H9 (cell line): ENCODE measurements around the gene CABLES2. TPM values are rescaled to one million over a fixed set of nuclear protein-coding genes. Genes with fewer than 3 reads are reported as not detected.
A peak's percentile ranks its signal among the peaks of the same experiment; 100 is the strongest.

Experiments
- DNase-seq: peaks from one replicate; pipeline ENCODE4 v3.0.0-alpha.2; 2017
- H2AFZ ChIP-seq: one replicate; pipeline ENCODE4 v1.6.1; 2013; ENCODE audit warnings: mild to moderate bottlenecking, low read length, control low read depth, moderate library complexity
- H2AK5ac ChIP-seq: 2 replicates; pipeline ENCODE4 v1.6.1; 2013; ENCODE audit warnings: low read length, control low read depth, mixed read lengths; ENCODE audit not compliant: insufficient read length
- H2BK120ac ChIP-seq: one replicate; pipeline ENCODE4 v1.6.1; 2013; ENCODE audit warnings: low read depth, mild to moderate bottlenecking, low read length, control low read depth, inconsistent platforms; ENCODE audit not compliant: poor library complexity, severe bottlenecking
- H2BK12ac ChIP-seq: 2 replicates; pipeline ENCODE4 v1.6.1; 2013; ENCODE audit warnings: low read length, control low read depth, mixed read lengths, low read depth; ENCODE audit not compliant: insufficient read length
- H2BK15ac ChIP-seq: 2 replicates; pipeline ENCODE4 v1.6.1; 2013; ENCODE audit warnings: low read depth, low read length, control low read depth
- H2BK20ac ChIP-seq: one replicate; pipeline ENCODE4 v1.6.1; 2013; ENCODE audit warnings: low read depth, mild to moderate bottlenecking, low read length, control low read depth, inconsistent platforms; ENCODE audit not compliant: poor library complexity, severe bottlenecking
- H2BK5ac ChIP-seq: 2 replicates; pipeline ENCODE4 v1.6.1; 2013; ENCODE audit warnings: low read length, control low read depth, mixed read lengths; ENCODE audit not compliant: insufficient read length
- H3K14ac ChIP-seq: 2 replicates; pipeline ENCODE4 v1.6.1; 2013; ENCODE audit warnings: low read length, control low read depth; ENCODE audit not compliant: insufficient read depth
- H3K18ac ChIP-seq: 2 replicates; pipeline ENCODE4 v1.6.1; 2013; ENCODE audit warnings: low read depth, mild to moderate bottlenecking, mixed read lengths, low read length, control low read depth; ENCODE audit not compliant: insufficient read length
- H3K23ac ChIP-seq: 2 replicates; pipeline ENCODE4 v1.6.1; 2013; ENCODE audit warnings: low read length, control low read depth, mixed read lengths, low read depth; ENCODE audit not compliant: insufficient read length
- H3K23me2 ChIP-seq: 2 replicates; pipeline ENCODE4 v1.6.1; 2013; ENCODE audit warnings: low read depth, mild to moderate bottlenecking, mixed read lengths, low read length, control low read depth; ENCODE audit not compliant: insufficient read length, poor library complexity, severe bottlenecking
- H3K27ac ChIP-seq: 2 replicates; pipeline ENCODE4 v1.5.1; 2013; ENCODE audit warnings: low read length, control low read depth, mixed read lengths, low read depth; ENCODE audit not compliant: insufficient read length
- H3K27me3 ChIP-seq: 2 replicates; pipeline ENCODE4 v1.6.1; 2013; ENCODE audit warnings: low read length, control low read depth, inconsistent platforms; ENCODE audit not compliant: insufficient read depth
- H3K4ac ChIP-seq: 2 replicates; pipeline ENCODE4 v1.6.1; 2013; ENCODE audit warnings: low read depth, mild to moderate bottlenecking, control low read depth, inconsistent platforms, low read length, moderate library complexity
- H3K4me1 ChIP-seq: 2 replicates; pipeline ENCODE4 v1.6.1; 2013; ENCODE audit warnings: low read length, control low read depth, inconsistent platforms; ENCODE audit not compliant: insufficient read depth
- H3K4me2 ChIP-seq: 2 replicates; pipeline ENCODE4 v1.6.1; 2013; ENCODE audit warnings: low read length, control low read depth, mixed read lengths; ENCODE audit not compliant: insufficient read length, insufficient read depth
- H3K56ac ChIP-seq: 2 replicates; pipeline ENCODE4 v1.6.1; 2013; ENCODE audit warnings: low read depth, mild to moderate bottlenecking, mixed read lengths, low read length, control low read depth; ENCODE audit not compliant: insufficient read length
- H3K79me1 ChIP-seq: 2 replicates; pipeline ENCODE4 v1.6.1; 2013; ENCODE audit warnings: low read depth, mild to moderate bottlenecking, moderate library complexity, low read length, control low read depth, inconsistent platforms; ENCODE audit not compliant: insufficient read depth, poor library complexity, severe bottlenecking
- H3K79me2 ChIP-seq: 2 replicates; pipeline ENCODE4 v1.6.1; 2013; ENCODE audit warnings: low read length, control low read depth, inconsistent platforms; ENCODE audit not compliant: insufficient read depth
- H3K9ac ChIP-seq: 2 replicates; pipeline ENCODE4 v1.6.1; 2013; ENCODE audit warnings: low read length, control low read depth, mixed read lengths; ENCODE audit not compliant: insufficient read length; ENCODE audit errors: extremely low read depth
- H3K9me3 ChIP-seq: one replicate; pipeline ENCODE4 v1.6.1; 2013; ENCODE audit warnings: low read depth, low read length, inconsistent platforms; ENCODE audit not compliant: control insufficient read depth
- H3T11ph ChIP-seq: one replicate; pipeline ENCODE4 v1.6.1; 2013; ENCODE audit warnings: mild to moderate bottlenecking, low read length, control low read depth, inconsistent platforms
- H4K20me1 ChIP-seq: one replicate; pipeline ENCODE4 v1.6.1; 2013; ENCODE audit not compliant: control insufficient read depth, insufficient read length, insufficient read depth
- H4K5ac ChIP-seq: 2 replicates; pipeline ENCODE4 v1.6.1; 2013; ENCODE audit warnings: low read depth, mild to moderate bottlenecking, mixed read lengths, low read length, control low read depth; ENCODE audit not compliant: insufficient read length
- H4K8ac ChIP-seq: replicated peaks from 2 replicates; pipeline ENCODE4 v1.6.1; 2013; ENCODE audit warnings: low read length, control low read depth, mixed read lengths, low read depth; ENCODE audit not compliant: insufficient read length
- H4K91ac ChIP-seq: 2 replicates; pipeline ENCODE4 v1.6.1; 2013; ENCODE audit warnings: low read depth, mild to moderate bottlenecking, moderate library complexity, mixed read lengths, low read length, control low read depth; ENCODE audit not compliant: insufficient read length
- H3K27ac Mint-ChIP-seq, 3 experiments: 2 replicates in 2 of 3; 3 replicates in 1 of 3; pipeline ENCODE4 v1.8.0; 2020 to 2021; ENCODE audit warnings: mixed read lengths in 3 of 3, mild to moderate bottlenecking in 1 of 3, moderate library complexity in 1 of 3
- H3K27me3 Mint-ChIP-seq: 2 replicates; pipeline ENCODE4 v1.8.0; 2021; ENCODE audit warnings: low read depth, mild to moderate bottlenecking, moderate library complexity, mixed read lengths
- H3K36me3 Mint-ChIP-seq, 3 experiments: 2 replicates in 2 of 3; 3 replicates in 1 of 3; pipeline ENCODE4 v1.8.0; 2020 to 2021; ENCODE audit warnings: low read depth in 3 of 3, mixed read lengths in 3 of 3; ENCODE audit not compliant: insufficient read depth in 1 of 3
- H3K4me1 Mint-ChIP-seq, 2 experiments: 2 replicates each; pipeline ENCODE4 v1.8.0; 2020; ENCODE audit warnings: mixed read lengths in 2 of 2
- H3K4me3 Mint-ChIP-seq, 2 experiments: 2 replicates in 1 of 2; 3 replicates in 1 of 2; pipeline ENCODE4 v1.8.0; 2020 to 2021; ENCODE audit warnings: mild to moderate bottlenecking in 2 of 2, mixed read lengths in 2 of 2, moderate library complexity in 1 of 2
- H3K9me3 Mint-ChIP-seq, 2 experiments: 2 replicates in 1 of 2; 3 replicates in 1 of 2; pipeline ENCODE4 v1.8.0; 2020; ENCODE audit warnings: mild to moderate bottlenecking in 2 of 2, mixed read lengths in 2 of 2, moderate library complexity in 1 of 2
- WGBS: extraction: QIAGEN DNeasy Blood & Tissue Kit; methylation state at CpG from one replicate; pipeline ENCODE4 v1.1.7; 2013; ENCODE audit warnings: missing lambda C conversion rate, low lambda C conversion rate, mixed read lengths; ENCODE audit not compliant: insufficient read length; ENCODE audit errors: extremely low coverage; 5-methylcytosine and 5-hydroxymethylcytosine counted together
- total RNA-seq: library from RNA; stranded (reverse); gene quantifications from 2 replicates; pipeline ENCODE4 v1.2.1, GENCODE V29; 2021
- TF ChIP-seq, protein P1 (sequence below): fragments of 200-600 bp; sonication (generic); conservative IDR thresholded peaks from 3 replicates; pipeline ENCODE4 v1.8.0; 2021; ENCODE audit warnings: antibody characterized with exemption, mild to moderate bottlenecking

The CABLES2 gene
- total RNA-seq, 1 experiment from 2014 or later: 10.8 TPM

DNA sequence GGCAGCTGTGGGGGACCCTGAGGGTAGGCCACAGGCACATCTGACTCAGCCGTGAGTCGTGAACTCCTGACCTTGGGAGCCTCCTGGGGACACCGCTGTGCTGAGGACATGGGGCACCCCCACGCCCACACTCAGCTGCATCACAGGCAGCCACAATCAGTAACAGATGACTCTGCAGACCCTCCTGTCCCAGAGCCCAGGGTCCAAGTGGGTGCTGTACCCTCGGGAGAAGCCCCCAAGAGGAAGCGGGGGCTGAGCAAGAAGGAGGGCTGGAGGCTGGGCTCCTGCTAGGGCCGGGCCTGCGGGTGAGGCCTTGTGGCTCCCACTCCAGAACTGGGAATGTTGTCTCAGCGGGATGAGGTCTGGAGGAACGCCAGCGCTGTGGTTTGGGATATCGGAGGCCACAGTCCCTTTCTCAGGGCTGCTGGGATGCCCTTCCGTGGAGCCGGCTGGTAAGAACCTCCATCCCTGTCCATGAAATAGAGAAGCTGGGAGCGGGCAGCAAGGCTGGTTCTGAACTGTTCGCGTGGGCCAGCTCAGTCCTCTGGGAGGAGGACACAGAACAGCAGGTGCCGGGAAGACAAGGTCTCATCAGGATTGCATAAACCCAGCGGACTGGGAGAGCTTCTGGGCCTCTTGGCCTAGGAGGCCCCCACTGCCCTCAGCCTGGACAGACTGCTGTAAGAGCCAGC, 36.8 kb downstream of the CABLES2 start:
- no CpG with 5 or more reads among the region's 19 CpGs for WGBS
- no peak overlapping the region for H4K91ac ChIP-seq
- TF ChIP-seq, protein P1, sequence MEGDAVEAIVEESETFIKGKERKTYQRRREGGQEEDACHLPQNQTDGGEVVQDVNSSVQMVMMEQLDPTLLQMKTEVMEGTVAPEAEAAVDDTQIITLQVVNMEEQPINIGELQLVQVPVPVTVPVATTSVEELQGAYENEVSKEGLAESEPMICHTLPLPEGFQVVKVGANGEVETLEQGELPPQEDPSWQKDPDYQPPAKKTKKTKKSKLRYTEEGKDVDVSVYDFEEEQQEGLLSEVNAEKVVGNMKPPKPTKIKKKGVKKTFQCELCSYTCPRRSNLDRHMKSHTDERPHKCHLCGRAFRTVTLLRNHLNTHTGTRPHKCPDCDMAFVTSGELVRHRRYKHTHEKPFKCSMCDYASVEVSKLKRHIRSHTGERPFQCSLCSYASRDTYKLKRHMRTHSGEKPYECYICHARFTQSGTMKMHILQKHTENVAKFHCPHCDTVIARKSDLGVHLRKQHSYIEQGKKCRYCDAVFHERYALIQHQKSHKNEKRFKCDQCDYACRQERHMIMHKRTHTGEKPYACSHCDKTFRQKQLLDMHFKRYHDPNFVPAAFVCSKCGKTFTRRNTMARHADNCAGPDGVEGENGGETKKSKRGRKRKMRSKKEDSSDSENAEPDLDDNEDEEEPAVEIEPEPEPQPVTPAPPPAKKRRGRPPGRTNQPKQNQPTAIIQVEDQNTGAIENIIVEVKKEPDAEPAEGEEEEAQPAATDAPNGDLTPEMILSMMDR: no peak
- no peak overlapping the region for H3K9ac ChIP-seq
- no peak overlapping the region for H3T11ph ChIP-seq
- peaks cover 6% of the 10 kb centered on the region; the same call in 1 of the 2 replicates for H3K79me2 ChIP-seq
- Mint-ChIP-seq H3K4me1 (peaks cover 19 to 27% of the 10 kb centered on the region in 2 experiments), H3K4me3 (no peak overlapping the region), H3K9me3 (peaks cover 2 to 10% of the 10 kb centered on the region in 2 experiments), H3K27ac (no peak overlapping the region), H3K27me3 (peaks cover 2% of the 10 kb centered on the region; the same call in 1 of the 2 replicates), H3K36me3 (peaks cover 0 to 11% (median 5%) of the 10 kb centered on the region in 3 experiments; a peak in 6 of 7 replicates)
- H3K56ac ChIP-seq: no peak overlapping the region
- no peaks in the 10 kb centered on the region for H3K9me3 ChIP-seq
- H2BK15ac ChIP-seq: no peak overlapping the region
- no peak for DNase-seq
- no peak overlapping the region for H2BK20ac ChIP-seq
- peaks cover 4% of the 10 kb centered on the region; the same call in 1 of the 2 replicates for H3K4me1 ChIP-seq
- H3K23ac ChIP-seq: no peak overlapping the region
- H3K4ac ChIP-seq: no peak overlapping the region
- H2AK5ac ChIP-seq: no peak overlapping the region
- no peak overlapping the region for H2BK5ac ChIP-seq
- no peak overlapping the region for H2BK12ac ChIP-seq
- no peaks in the 10 kb centered on the region for H3K27me3 ChIP-seq
- no peak overlapping the region for H4K8ac ChIP-seq
- H4K20me1 ChIP-seq: no peaks in the 10 kb centered on the region
- H3K27ac ChIP-seq: no peak overlapping the region
- H3K4me2 ChIP-seq: no peak overlapping the region
- no peak overlapping the region for H2BK120ac ChIP-seq
- H2AFZ ChIP-seq: no peak overlapping the region
- no peak overlapping the region for H4K5ac ChIP-seq
- H3K79me1 ChIP-seq: no peaks in the 10 kb centered on the region
- 0 out of 2 replicates have a peak overlapping the region, but pooled peaks have one; percentile 9 for H3K14ac ChIP-seq
- peaks cover 17% of the 10 kb centered on the region for H3K23me2 ChIP-seq
- no peak overlapping the region for H3K18ac ChIP-seq
